Measurements from ENCODE around the gene SPATA9. TPM values are rescaled to one million over a fixed set of nuclear protein-coding genes. Genes with fewer than 3 reads are reported as not detected.

The SPATA9 gene
- total RNA-seq, 2 donors from 2014 or later = 0.36 TPM; not detected in 1

- ATAC-seq (replicated peaks in 1 of 2) = no peak
- H3K36me3 Mint-ChIP-seq (ENCODE audit: insufficient read depth in 2 of 2) = peaks cover 0 to 1% of the 10 kb centered on the region in 2 donors
- no peak overlapping the region for H3K27ac Mint-ChIP-seq
- no peaks in the 10 kb centered on the region for H3K4me1 Mint-ChIP-seq (ENCODE audit: low read depth)
- peaks cover 0 to 2% of the 10 kb centered on the region in 2 donors for H3K9me3 Mint-ChIP-seq
- H3K27me3 Mint-ChIP-seq (ENCODE audit: low read depth) = peaks cover 5% of the 10 kb centered on the region
- no peak overlapping the region for H3K4me3 Mint-ChIP-seq
- DNase-seq = no peak
These were observed 6.9 kb upstream of the SPATA9 start for GRCh38 chr5:95689680-95690079.

DNA sequence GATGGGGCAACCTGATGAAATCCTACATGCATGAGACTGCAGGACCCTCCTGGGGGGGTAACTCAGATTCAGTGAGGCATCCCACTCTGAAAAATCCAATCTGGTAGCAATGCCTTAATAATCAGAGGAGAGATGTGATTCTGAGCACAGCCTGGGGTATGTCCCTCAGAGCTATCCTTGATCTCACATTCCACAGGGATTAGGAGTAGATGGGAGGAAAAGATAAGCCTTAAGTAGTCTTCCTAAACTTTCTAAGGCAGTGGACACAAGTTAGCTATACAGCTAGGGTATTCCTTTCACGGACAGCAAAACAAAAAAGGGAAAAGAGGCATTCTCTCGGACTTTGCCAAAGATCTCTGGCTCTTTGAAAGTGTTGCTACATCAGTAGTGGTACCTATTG is 3.9 kb upstream of the SPATA9 start:
- no peak for ATAC-seq (replicated peaks in 1 of 2)
- H3K4me1 Mint-ChIP-seq (ENCODE audit: low read depth) = no peaks in the 10 kb centered on the region
- DNase-seq = no peak
- no peak overlapping the region for H3K4me3 Mint-ChIP-seq
- no peak overlapping the region for H3K27ac Mint-ChIP-seq
- peaks cover 13% of the 10 kb centered on the region for H3K27me3 Mint-ChIP-seq (ENCODE audit: low read depth)
- peaks cover 0 to 1% of the 10 kb centered on the region in 2 donors for H3K36me3 Mint-ChIP-seq (ENCODE audit: insufficient read depth in 2 of 2)
- peaks cover 0 to 2% of the 10 kb centered on the region in 2 donors for H3K9me3 Mint-ChIP-seq

DNA sequence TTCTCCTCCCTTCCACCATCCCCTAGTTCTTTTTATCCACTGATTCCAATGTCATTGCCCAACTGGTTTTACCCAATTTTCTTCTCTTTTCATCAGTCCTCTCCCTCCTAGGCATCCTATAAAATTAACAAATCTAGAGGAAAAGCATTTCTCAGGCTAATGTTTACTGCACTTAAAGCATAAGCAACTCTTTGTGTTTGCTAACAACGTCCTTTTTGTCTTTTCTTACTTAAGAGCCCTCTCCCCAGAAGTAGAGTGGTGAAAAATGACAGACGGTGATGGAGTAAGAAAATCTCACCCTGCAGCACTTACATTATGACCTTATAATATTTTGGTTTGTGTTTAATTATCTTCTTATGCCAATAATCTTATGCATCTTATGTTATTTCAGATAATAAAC is 1.6 kb upstream of the SPATA9 start:
- ATAC-seq (replicated peaks in 1 of 2) = no peak
- Mint-ChIP-seq H3K4me1 (ENCODE audit: low read depth) (no peaks in the 10 kb centered on the region), H3K27ac (no peak overlapping the region), H3K9me3 (peaks cover 0 to 2% of the 10 kb centered on the region in 2 donors), H3K27me3 (ENCODE audit: low read depth) (peaks cover 13% of the 10 kb centered on the region), H3K36me3 (ENCODE audit: insufficient read depth in 2 of 2) (peaks cover 0 to 1% of the 10 kb centered on the region in 2 donors), H3K4me3 (no peak overlapping the region)
- DNase-seq = no peak

DNA sequence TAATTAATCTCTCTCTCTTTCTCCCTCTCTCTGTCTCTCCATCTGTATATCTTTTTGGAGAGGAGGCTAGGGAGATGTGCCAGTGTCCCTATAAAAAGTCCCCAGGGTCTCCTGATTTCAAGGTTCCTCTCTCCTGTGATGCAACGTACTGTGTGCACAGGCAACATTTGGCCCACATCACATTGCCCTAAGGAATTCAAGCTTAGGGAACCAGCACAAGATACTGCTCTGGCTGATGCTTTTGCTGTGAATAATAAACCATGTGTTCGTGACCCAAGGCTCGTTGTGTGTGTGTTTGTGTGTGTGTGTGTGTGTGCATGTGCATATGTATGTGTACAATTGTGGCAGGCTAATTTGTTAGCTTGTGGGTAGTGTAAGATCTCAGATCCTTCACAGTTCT is 9.7 kb downstream of the SPATA9 start:
- Mint-ChIP-seq H3K4me1 (ENCODE audit: low read depth) (peaks cover 5% of the 10 kb centered on the region), H3K36me3 (ENCODE audit: insufficient read depth in 2 of 2) (no peaks in the 10 kb centered on the region), H3K27ac (no peak overlapping the region), H3K4me3 (no peak overlapping the region), H3K9me3 (no peaks in the 10 kb centered on the region), H3K27me3 (ENCODE audit: low read depth) (no peaks in the 10 kb centered on the region)
- no peak for ATAC-seq (replicated peaks in 1 of 2)
- DNase-seq = no peak

DNA sequence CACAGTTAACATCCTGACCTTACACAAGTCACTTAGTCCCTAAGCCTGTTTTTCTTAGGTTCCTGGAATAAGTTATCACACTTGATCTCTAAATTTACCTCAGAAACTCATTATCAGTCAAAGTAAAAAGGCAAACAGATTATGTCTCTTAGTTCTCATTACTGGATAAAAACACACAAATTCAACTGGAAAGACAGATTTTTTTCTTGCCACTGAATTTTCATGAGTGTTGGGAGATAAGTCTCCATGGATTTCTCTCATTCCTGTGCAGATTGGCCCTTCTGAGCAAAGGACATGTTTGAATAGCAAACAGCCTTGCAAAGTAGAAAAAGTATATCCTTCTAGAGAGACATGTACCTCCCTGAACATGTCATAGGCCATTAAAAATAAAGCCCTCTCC is 10.2 kb downstream of the SPATA9 start:
- Mint-ChIP-seq H3K36me3 (ENCODE audit: insufficient read depth in 2 of 2) (no peaks in the 10 kb centered on the region), H3K4me3 (no peak overlapping the region), H3K27ac (no peak overlapping the region), H3K27me3 (ENCODE audit: low read depth) (no peaks in the 10 kb centered on the region), H3K9me3 (no peaks in the 10 kb centered on the region), H3K4me1 (ENCODE audit: low read depth) (peaks cover 5% of the 10 kb centered on the region)
- ATAC-seq (replicated peaks in 1 of 2) = no peak
- DNase-seq = no peak

- ATAC-seq (replicated peaks in 1 of 2) (no peak), DNase-seq (no peak)
- Mint-ChIP-seq H3K4me1 (ENCODE audit: low read depth) (peaks cover 5% of the 10 kb centered on the region), H3K27ac (no peak overlapping the region), H3K4me3 (no peak overlapping the region), H3K27me3 (ENCODE audit: low read depth) (no peaks in the 10 kb centered on the region), H3K9me3 (no peaks in the 10 kb centered on the region), H3K36me3 (ENCODE audit: insufficient read depth in 2 of 2) (no peaks in the 10 kb centered on the region)
These were observed 11.0 kb downstream of the SPATA9 start for GRCh38 chr5:95671826-95672225.

GRCh38 chr5:95670568-95670967 is 12.2 kb downstream of the SPATA9 start:
- no peaks in the 10 kb centered on the region for H3K9me3 Mint-ChIP-seq
- H3K4me3 Mint-ChIP-seq = no peak overlapping the region
- DNase-seq = no peak
- no peak for ATAC-seq (replicated peaks in 1 of 2)
- H3K27ac Mint-ChIP-seq = no peak overlapping the region
- H3K27me3 Mint-ChIP-seq (ENCODE audit: low read depth) = no peaks in the 10 kb centered on the region
- H3K4me1 Mint-ChIP-seq (ENCODE audit: low read depth) = peaks cover 5% of the 10 kb centered on the region
- no peaks in the 10 kb centered on the region for H3K36me3 Mint-ChIP-seq (ENCODE audit: insufficient read depth in 2 of 2)

- no peak overlapping the region for H3K4me3 Mint-ChIP-seq
- H3K4me1 Mint-ChIP-seq (ENCODE audit: low read depth) = peaks cover 5% of the 10 kb centered on the region
- H3K27me3 Mint-ChIP-seq (ENCODE audit: low read depth) = no peaks in the 10 kb centered on the region
- H3K36me3 Mint-ChIP-seq (ENCODE audit: insufficient read depth in 2 of 2) = no peaks in the 10 kb centered on the region
- H3K27ac Mint-ChIP-seq = no peak overlapping the region
- no peaks in the 10 kb centered on the region for H3K9me3 Mint-ChIP-seq
- DNase-seq (no peak), ATAC-seq (replicated peaks in 1 of 2) (no peak)
These were observed 12.8 kb downstream of the SPATA9 start for GRCh38 chr5:95669985-95670384.

GRCh38 chr5:95669540-95669939 is 13.3 kb downstream of the SPATA9 start:
- H3K36me3 Mint-ChIP-seq (ENCODE audit: insufficient read depth in 2 of 2) = no peaks in the 10 kb centered on the region
- H3K27ac Mint-ChIP-seq = no peak overlapping the region
- H3K27me3 Mint-ChIP-seq (ENCODE audit: low read depth) = no peaks in the 10 kb centered on the region
- ATAC-seq (replicated peaks in 1 of 2) = no peak
- H3K4me3 Mint-ChIP-seq = no peak overlapping the region
- no peak for DNase-seq
- no peaks in the 10 kb centered on the region for H3K9me3 Mint-ChIP-seq
- peaks cover 5% of the 10 kb centered on the region for H3K4me1 Mint-ChIP-seq (ENCODE audit: low read depth)

DNA sequence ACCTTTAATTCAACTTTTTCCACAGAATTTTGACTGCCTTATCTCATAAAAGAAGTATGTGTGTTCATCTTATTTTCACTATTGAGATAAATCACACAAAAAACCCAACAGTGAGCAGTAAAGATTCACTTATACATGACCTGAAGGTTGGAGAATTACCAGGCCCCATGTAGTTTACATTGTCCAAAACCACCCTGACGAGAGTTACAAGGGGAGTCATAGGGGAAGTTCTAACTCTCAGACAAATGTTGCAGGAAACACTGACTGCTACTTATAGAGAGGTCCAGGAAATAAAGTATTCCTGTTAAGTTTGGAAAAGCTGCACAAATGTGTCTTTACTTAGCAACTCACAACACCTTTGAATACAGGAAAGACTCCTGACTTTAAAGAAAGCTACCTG is 14.1 kb downstream of the SPATA9 start:
- Mint-ChIP-seq H3K27ac (no peak overlapping the region), H3K4me1 (ENCODE audit: low read depth) (peaks cover 5% of the 10 kb centered on the region), H3K4me3 (no peak overlapping the region), H3K36me3 (ENCODE audit: insufficient read depth in 2 of 2) (no peaks in the 10 kb centered on the region), H3K9me3 (no peaks in the 10 kb centered on the region), H3K27me3 (ENCODE audit: low read depth) (no peaks in the 10 kb centered on the region)
- DNase-seq (no peak), ATAC-seq (replicated peaks in 1 of 2) (peak; percentile 36 to 53)

DNA sequence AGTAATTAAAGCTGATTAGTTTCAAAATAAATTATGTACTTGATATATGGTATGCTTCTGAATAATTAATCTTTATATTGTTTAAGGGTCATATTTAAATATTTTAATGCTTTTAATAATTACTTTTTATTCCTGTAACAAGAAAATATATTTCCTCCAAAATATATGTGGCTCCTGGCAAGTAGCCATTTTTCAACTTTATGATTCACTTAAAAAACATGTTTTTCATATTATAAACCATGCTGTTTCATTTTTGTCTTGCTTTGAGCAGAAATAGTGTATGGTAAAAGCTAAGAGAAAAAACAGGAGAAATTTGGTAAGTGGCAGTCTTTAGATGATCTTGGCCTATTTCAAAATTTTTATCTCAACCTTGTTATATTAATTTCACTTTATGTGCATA is 14.6 kb downstream of the SPATA9 start:
- Mint-ChIP-seq H3K9me3 (no peaks in the 10 kb centered on the region), H3K4me3 (no peak overlapping the region), H3K27me3 (ENCODE audit: low read depth) (no peaks in the 10 kb centered on the region), H3K4me1 (ENCODE audit: low read depth) (peaks cover 5% of the 10 kb centered on the region), H3K27ac (no peak overlapping the region), H3K36me3 (ENCODE audit: insufficient read depth in 2 of 2) (no peaks in the 10 kb centered on the region)
- no peak for DNase-seq
- no peak for ATAC-seq (replicated peaks in 1 of 2)

DNA sequence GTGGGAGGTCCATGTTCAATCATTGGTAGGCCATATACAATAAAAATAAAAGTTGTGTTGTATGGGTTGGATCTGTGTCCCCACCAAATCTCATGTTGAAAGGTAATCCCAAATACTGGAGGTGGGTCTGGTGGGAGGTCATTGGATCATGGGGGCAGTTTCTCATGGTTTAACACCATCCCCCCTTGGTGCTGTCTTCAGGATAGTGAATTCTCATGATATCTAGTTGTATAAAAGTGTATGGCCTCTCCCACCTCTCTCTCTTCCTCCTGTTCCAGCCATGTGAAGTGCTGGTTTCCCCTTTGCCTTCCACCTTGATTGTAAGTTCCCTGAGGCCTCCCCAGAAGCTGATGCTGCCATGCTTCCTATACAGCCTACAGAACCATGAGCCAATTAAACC is 15.1 kb downstream of the SPATA9 start:
- Mint-ChIP-seq H3K27ac (no peak overlapping the region), H3K27me3 (ENCODE audit: low read depth) (no peaks in the 10 kb centered on the region), H3K9me3 (no peaks in the 10 kb centered on the region), H3K36me3 (ENCODE audit: insufficient read depth in 2 of 2) (no peaks in the 10 kb centered on the region), H3K4me3 (no peak overlapping the region), H3K4me1 (ENCODE audit: low read depth) (peaks cover 5% of the 10 kb centered on the region)
- ATAC-seq (replicated peaks in 1 of 2) (no peak), DNase-seq (no peak)

DNA sequence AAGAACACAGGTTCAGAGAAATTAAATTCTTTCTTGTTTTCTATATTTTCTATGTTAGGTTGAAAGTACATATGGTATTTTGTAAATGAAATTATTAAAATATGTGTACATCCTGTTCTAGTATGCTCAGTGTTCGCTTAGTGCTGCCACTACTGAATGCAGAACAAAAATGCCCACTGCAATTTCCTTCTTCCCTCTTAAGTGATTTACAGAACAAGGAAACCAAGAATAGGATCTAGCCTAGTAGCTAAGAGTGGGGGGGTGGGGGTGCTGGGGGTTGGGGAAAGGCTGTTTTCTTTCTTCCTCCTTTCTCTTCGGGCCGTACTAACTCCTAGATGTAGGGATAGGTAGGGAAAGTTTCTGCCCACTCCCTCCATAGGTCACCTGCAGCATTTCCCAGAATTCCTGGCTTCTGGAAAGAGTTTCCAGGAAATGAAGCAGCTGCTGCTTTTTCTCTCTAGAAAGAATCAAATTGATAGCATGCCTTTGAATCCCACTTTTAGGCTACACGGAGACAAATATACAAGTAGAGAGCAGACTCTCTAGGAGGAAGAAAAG is 15.7 kb downstream of the SPATA9 start:
- no peak overlapping the region for H3K27ac Mint-ChIP-seq
- H3K4me3 Mint-ChIP-seq = no peak overlapping the region
- peaks cover 5% of the 10 kb centered on the region for H3K4me1 Mint-ChIP-seq (ENCODE audit: low read depth)
- no peaks in the 10 kb centered on the region for H3K9me3 Mint-ChIP-seq
- H3K27me3 Mint-ChIP-seq (ENCODE audit: low read depth) = no peaks in the 10 kb centered on the region
- no peaks in the 10 kb centered on the region for H3K36me3 Mint-ChIP-seq (ENCODE audit: insufficient read depth in 2 of 2)
- DNase-seq (no peak), ATAC-seq (replicated peaks in 1 of 2) (no peak)

DNA sequence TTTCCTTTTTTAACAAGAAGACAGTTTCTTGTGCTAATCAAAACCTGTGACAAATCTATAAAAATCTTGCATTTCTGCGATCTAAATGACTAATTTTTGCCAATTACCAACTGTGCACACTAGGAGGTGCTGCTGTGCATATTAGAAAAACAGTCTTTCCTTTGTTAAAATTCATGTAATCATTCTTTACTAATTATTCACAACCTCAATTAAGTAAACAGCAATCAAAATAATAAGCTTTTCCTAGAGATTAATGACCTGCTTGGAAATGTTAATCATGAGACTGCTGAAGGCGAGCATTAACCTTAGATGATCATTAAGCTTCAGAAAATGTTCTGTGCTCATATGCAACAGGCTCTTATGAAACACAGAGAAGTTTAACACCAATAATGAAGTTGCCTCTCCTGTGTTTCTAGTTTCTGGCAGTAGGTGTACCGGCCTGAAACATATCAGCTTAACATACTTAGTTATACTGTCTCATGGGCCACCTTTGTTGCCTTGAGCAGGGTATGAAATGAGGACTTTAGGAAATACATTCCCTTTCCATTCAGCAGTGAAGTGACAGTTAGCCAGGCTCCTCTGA is 18.5 kb downstream of the SPATA9 start:
- peak; percentile 27 to 29 for DNase-seq
- Mint-ChIP-seq H3K36me3 (ENCODE audit: insufficient read depth in 2 of 2) (no peaks in the 10 kb centered on the region), H3K9me3 (no peaks in the 10 kb centered on the region), H3K27ac (no peak overlapping the region), H3K27me3 (ENCODE audit: low read depth) (no peaks in the 10 kb centered on the region), H3K4me1 (ENCODE audit: low read depth) (peaks cover 5% of the 10 kb centered on the region), H3K4me3 (no peak overlapping the region)
- no peak for ATAC-seq (replicated peaks in 1 of 2)

All from activated T-cell treated with anti-CD3 and anti-CD28 coated beads, Interleukin-2, amount 50 U/mL, for 72 hours (primary cell).